ENCODE data around the gene GLDC.
"Not testable (repeated sequence)": the region's sequence is repeated elsewhere in the genome, so short reads cannot be mapped to it uniquely, and the experiment has no call there.

Gene GLDC

GRCh38 chr9:6645355-6646292, at the start of gene GLDC:
Gene GLDC (minus strand): TSS chr9:6645729. CDS start chr9:6645499, 230 bp downstream.
- DNase-seq, result peak; percentile 49

- DNase-seq, result no peak
Observed at GRCh38 chr9:6692881-6693361, 47.4 kb upstream of the GLDC start.

GRCh38 chr9:6692433-6692832, 46.9 kb upstream of the GLDC start:
- no peak for DNase-seq

- DNase-seq, result not testable (repeated sequence)
Observed at GRCh38 chr9:6690675-6691070, 45.1 kb upstream of the GLDC start.

GRCh38 chr9:6689893-6690674, 44.6 kb upstream of the GLDC start:
- DNase-seq, result no peak

GRCh38 chr9:6687180-6687579, 41.7 kb upstream of the GLDC start:
- DNase-seq, result no peak

- no peak for DNase-seq
Observed at GRCh38 chr9:6686396-6686795, 40.9 kb upstream of the GLDC start.

- DNase-seq, result peak; percentile 36
Observed at GRCh38 chr9:6681957-6682501, 36.5 kb upstream of the GLDC start.

- peak; percentile 92 for DNase-seq
Observed at GRCh38 chr9:6681147-6681956, 35.8 kb upstream of the GLDC start.

GRCh38 chr9:6680797-6681146, 35.2 kb upstream of the GLDC start:
- peak; percentile 83 for DNase-seq

GRCh38 chr9:6677803-6678202, 32.3 kb upstream of the GLDC start:
- DNase-seq, result no peak

GRCh38 chr9:6676254-6676921, 30.9 kb upstream of the GLDC start:
- no peak for DNase-seq

- no peak for DNase-seq
Observed at GRCh38 chr9:6675268-6675667, 29.7 kb upstream of the GLDC start.

GRCh38 chr9:6673326-6674025, 27.9 kb upstream of the GLDC start:
- DNase-seq, result no peak

GRCh38 chr9:6672118-6672517, 26.6 kb upstream of the GLDC start:
- no peak for DNase-seq

GRCh38 chr9:6671416-6671815, 25.9 kb upstream of the GLDC start:
- no peak for DNase-seq

GRCh38 chr9:6669881-6670280, 24.4 kb upstream of the GLDC start:
- no peak for DNase-seq

GRCh38 chr9:6667633-6668280, 22.2 kb upstream of the GLDC start:
- no peak for DNase-seq

GRCh38 chr9:6667080-6667479, 21.6 kb upstream of the GLDC start:
- no peak for DNase-seq

- no peak for DNase-seq
Observed at GRCh38 chr9:6665628-6666027, 20.1 kb upstream of the GLDC start.

- DNase-seq, result no peak
Observed at GRCh38 chr9:6664204-6664680, 18.7 kb upstream of the GLDC start.

Measured in stimulated activated CD8-positive, alpha-beta memory T cell treated with anti-CD3 and anti-CD28 coated beads, Interleukin-4, amount 100 ng/mL, for 48 hours (primary cell).